Mesodermal cell (in vitro differentiated cells): Measurements from ENCODE around the gene IFNB1.

ENCODE experiments used
- H3K27ac ChIP-seq: 2 replicates; pipeline ENCODE4 v1.7.0; 2013; ENCODE audit warnings: mild to moderate bottlenecking, low read depth, low read length, moderate library complexity; ENCODE audit not compliant: severe bottlenecking
- H3K36me3 ChIP-seq: 2 replicates; pipeline ENCODE4 v1.7.1; 2013; ENCODE audit warnings: mild to moderate bottlenecking, low read length, moderate library complexity; ENCODE audit not compliant: control insufficient read depth, insufficient read depth
- H3K4me1 ChIP-seq: one replicate; pipeline ENCODE4 v1.7.1; 2013; ENCODE audit warnings: mild to moderate bottlenecking, low read length; ENCODE audit not compliant: insufficient read depth, control insufficient read depth, poor library complexity, severe bottlenecking
- H3K4me3 ChIP-seq: 2 replicates; pipeline ENCODE4 v1.7.0; 2013; ENCODE audit warnings: low read length, control low read depth, mild to moderate bottlenecking; ENCODE audit not compliant: insufficient read depth, poor library complexity, severe bottlenecking; ENCODE audit errors: extremely low read depth
- H3K9me3 ChIP-seq: 2 replicates; pipeline ENCODE4 v1.7.1; 2013; ENCODE audit warnings: mild to moderate bottlenecking, low read length, moderate library complexity; ENCODE audit not compliant: control insufficient read depth
- WGBS, 2 experiments: methylation state at CpG; one replicate each; pipeline ENCODE4 v1.1.5; 2013; ENCODE audit warnings: missing lambda C conversion rate in 2 of 2; ENCODE audit not compliant: insufficient coverage in 2 of 2; 5-methylcytosine and 5-hydroxymethylcytosine counted together

Gene IFNB1

GRCh38 chr9:21096172-21096900, 18.6 kb upstream of the IFNB1 start:
- Histone ChIP-seq H3K4me3 (no peak overlapping the region), H3K4me1 (peaks cover 7% of the 10 kb centered on the region), H3K36me3 (no peaks in the 10 kb centered on the region), H3K27ac (no peak overlapping the region), H3K9me3 (no peaks in the 10 kb centered on the region)
- 89 to 92% methylated on average over 3 to 4 of the region's 6 CpGs for WGBS, 2 experiments

DNA sequence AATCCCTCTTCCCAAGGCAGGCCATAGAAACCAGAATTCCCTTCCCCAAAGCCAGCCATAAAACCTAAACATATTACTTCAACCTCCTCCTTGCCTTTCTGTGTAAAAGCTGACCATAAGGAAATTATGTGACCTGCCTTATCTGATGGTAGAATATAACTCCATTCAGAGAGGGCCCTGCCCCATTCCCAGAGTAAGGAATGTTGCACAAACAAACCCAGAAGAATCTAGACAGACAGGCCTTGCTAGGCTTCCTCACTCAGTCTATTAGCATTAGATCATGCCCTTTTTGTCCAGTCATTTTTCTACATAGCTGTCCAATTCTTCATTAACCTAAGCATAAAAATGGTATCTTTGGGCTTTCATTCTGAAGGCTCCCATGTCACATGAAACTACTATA, 17.8 kb upstream of the IFNB1 start:
- Histone ChIP-seq H3K27ac (no peak overlapping the region), H3K9me3 (no peaks in the 10 kb centered on the region), H3K4me3 (no peak overlapping the region), H3K36me3 (no peaks in the 10 kb centered on the region), H3K4me1 (peaks cover 7% of the 10 kb centered on the region)

- Histone ChIP-seq H3K27ac (no peak overlapping the region), H3K36me3 (no peaks in the 10 kb centered on the region), H3K9me3 (no peaks in the 10 kb centered on the region), H3K4me3 (no peak overlapping the region), H3K4me1 (no peaks in the 10 kb centered on the region)
- 100% methylated on average over 1 of the region's 1 CpG; no CpG with 5 or more reads in 1 of the 2 experiments for WGBS, 2 experiments
Measured at GRCh38 chr9:21086538-21086937, 8.8 kb upstream of the IFNB1 start.

- WGBS, 2 experiments = no CpG with 5 or more reads among the region's 1 CpG
- no peak overlapping the region for H3K4me3 ChIP-seq
- no peaks in the 10 kb centered on the region for H3K9me3 ChIP-seq
- H3K36me3 ChIP-seq = no peaks in the 10 kb centered on the region
- no peak overlapping the region for H3K27ac ChIP-seq
- H3K4me1 ChIP-seq = no peaks in the 10 kb centered on the region
Measured at GRCh38 chr9:21085005-21085404, 7.3 kb upstream of the IFNB1 start.

- Histone ChIP-seq H3K4me3 (no peak overlapping the region), H3K4me1 (no peaks in the 10 kb centered on the region), H3K27ac (no peak overlapping the region), H3K9me3 (no peaks in the 10 kb centered on the region), H3K36me3 (no peaks in the 10 kb centered on the region)
Measured at GRCh38 chr9:21084242-21084850, 6.6 kb upstream of the IFNB1 start.

- Histone ChIP-seq H3K27ac (no peak overlapping the region), H3K9me3 (no peaks in the 10 kb centered on the region), H3K4me1 (no peaks in the 10 kb centered on the region), H3K4me3 (no peak overlapping the region), H3K36me3 (no peaks in the 10 kb centered on the region)
- 80% methylated on average over 1 of the region's 4 CpGs; no CpG with 5 or more reads in 1 of the 2 experiments for WGBS, 2 experiments
Measured at GRCh38 chr9:21082671-21083070, 4.9 kb upstream of the IFNB1 start.

GRCh38 chr9:21081999-21082398, 4.3 kb upstream of the IFNB1 start:
- Histone ChIP-seq H3K9me3 (no peaks in the 10 kb centered on the region), H3K36me3 (no peaks in the 10 kb centered on the region), H3K27ac (no peak overlapping the region), H3K4me1 (no peaks in the 10 kb centered on the region), H3K4me3 (no peak overlapping the region)
- WGBS, 2 experiments = 100% methylated on average over 1 of the region's 4 CpGs; no CpG with 5 or more reads in 1 of the 2 experiments

DNA sequence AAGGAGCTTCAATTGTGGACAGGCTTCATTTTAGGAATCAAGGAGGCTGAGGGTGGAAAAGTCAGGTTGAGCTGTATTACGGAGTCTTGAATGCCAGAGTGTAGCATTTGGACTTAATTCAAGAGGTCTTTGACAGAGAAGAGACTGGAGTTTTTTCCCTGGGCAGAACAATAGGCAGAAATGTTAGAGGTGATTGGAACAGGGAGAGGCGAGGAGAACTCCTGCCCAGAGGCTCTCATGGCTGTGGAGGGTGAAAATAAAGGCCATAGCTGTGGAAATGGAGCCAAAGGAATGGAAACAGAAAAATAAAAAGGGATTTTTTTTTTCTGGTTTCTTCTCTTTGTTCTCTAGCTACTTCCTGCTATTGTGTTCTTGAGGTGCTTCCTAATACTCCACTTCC, 3.7 kb upstream of the IFNB1 start:
- H3K4me3 ChIP-seq = no peak overlapping the region
- no peaks in the 10 kb centered on the region for H3K9me3 ChIP-seq
- no peak overlapping the region for H3K27ac ChIP-seq
- H3K36me3 ChIP-seq = no peaks in the 10 kb centered on the region
- WGBS, 2 experiments = 90 to 100% methylated on average over 1 to 2 of the region's 2 CpGs
- H3K4me1 ChIP-seq = no peaks in the 10 kb centered on the region

DNA sequence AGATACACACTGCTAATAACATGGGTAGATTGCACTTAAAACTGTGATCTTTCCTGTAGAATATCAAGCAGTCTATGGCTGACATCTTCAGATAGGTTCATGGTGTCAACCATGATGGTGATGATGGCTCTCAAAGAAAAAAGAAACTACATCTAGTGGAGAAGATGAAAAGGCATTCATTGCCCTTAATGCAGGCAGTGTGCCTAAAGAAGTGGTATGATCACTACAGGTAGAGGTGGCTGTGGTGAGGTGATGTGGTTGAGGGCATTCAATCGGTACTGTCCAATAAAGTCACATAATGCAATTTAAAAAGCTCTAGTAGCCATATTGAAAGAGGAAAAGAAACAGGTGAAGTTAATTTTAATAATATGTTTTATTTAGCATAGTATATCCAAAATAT, 3.1 kb upstream of the IFNB1 start:
- no peak overlapping the region for H3K4me3 ChIP-seq
- WGBS, 2 experiments = no CpG with 5 or more reads among the region's 1 CpG
- peaks cover 1% of the 10 kb centered on the region for H3K4me1 ChIP-seq
- H3K27ac ChIP-seq = no peak overlapping the region
- no peaks in the 10 kb centered on the region for H3K9me3 ChIP-seq
- no peaks in the 10 kb centered on the region for H3K36me3 ChIP-seq

DNA sequence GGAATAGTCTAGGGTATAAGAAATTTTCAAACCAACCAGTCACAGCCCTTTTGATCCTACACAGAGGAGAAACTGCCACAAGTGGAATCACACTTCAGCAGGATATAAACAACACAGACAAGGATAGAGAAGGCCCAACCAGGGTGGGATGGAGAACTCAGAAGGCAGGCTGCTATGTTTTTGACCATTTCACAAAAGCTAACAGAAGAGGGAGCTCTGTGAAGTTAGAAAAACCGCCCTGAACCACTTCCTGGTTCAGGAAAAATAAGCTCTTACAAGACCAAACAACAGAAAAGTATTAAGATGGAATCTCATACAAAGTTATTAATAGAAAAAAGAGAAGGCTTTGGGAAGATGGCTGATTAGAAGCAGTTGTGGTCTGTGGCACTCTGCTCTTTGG, 960 bp upstream of the IFNB1 start:
- Histone ChIP-seq H3K4me1 (peaks cover 6% of the 10 kb centered on the region), H3K4me3 (no peak overlapping the region), H3K27ac (no peak overlapping the region), H3K36me3 (no peaks in the 10 kb centered on the region), H3K9me3 (no peaks in the 10 kb centered on the region)
- no CpG with 5 or more reads among the region's 1 CpG for WGBS, 2 experiments

GRCh38 chr9:21075484-21075883, 2.3 kb downstream of the IFNB1 start:
- H3K36me3 ChIP-seq = no peaks in the 10 kb centered on the region
- WGBS, 2 experiments = 20 to 72% methylated on average over 1 to 2 of the region's 3 CpGs
- peaks cover 6% of the 10 kb centered on the region for H3K4me1 ChIP-seq
- H3K4me3 ChIP-seq = no peak overlapping the region
- H3K9me3 ChIP-seq = no peaks in the 10 kb centered on the region
- H3K27ac ChIP-seq = no peak overlapping the region
